Hematopoietic multipotent progenitor cell treated with erythropoietin and hydrocortisone succinate and interleukin-3 and kit ligand, for 17 days (in vitro differentiated cells): ENCODE results near the gene TCEA2.

ENCODE experiments used
- DNase-seq: peaks from one replicate; pipeline ENCODE4 v3.0.0-alpha.2; 2015; ENCODE audit warnings: low spot score

Gene TCEA2

GRCh38 chr20:64095455-64095854, 32.5 kb downstream of the TCEA2 start:
- no peak for DNase-seq

GRCh38 chr20:64095927-64096326, 32.9 kb downstream of the TCEA2 start:
- no peak for DNase-seq

- no peak for DNase-seq
These were observed 33.5 kb downstream of the TCEA2 start for GRCh38 chr20:64096535-64096934.

GRCh38 chr20:64098471-64099013, 35.5 kb downstream of the TCEA2 start:
- DNase-seq = no peak

GRCh38 chr20:64099086-64099786, 36.2 kb downstream of the TCEA2 start:
- no peak for DNase-seq

- no peak for DNase-seq
These were observed 37.0 kb downstream of the TCEA2 start for GRCh38 chr20:64099880-64100565.

- DNase-seq = no peak
These were observed 37.5 kb downstream of the TCEA2 start for GRCh38 chr20:64100566-64100888.

- no peak for DNase-seq
These were observed 38.1 kb downstream of the TCEA2 start for GRCh38 chr20:64100946-64101688.

GRCh38 chr20:64101731-64102621, 39.0 kb downstream of the TCEA2 start:
- no peak for DNase-seq

GRCh38 chr20:64102647-64103354, 39.8 kb downstream of the TCEA2 start:
- no peak for DNase-seq

- no peak for DNase-seq
These were observed 41.1 kb downstream of the TCEA2 start for GRCh38 chr20:64103871-64104666.

- no peak for DNase-seq
These were observed 41.9 kb downstream of the TCEA2 start for GRCh38 chr20:64104667-64105451.

- no peak for DNase-seq
These were observed 42.9 kb downstream of the TCEA2 start for GRCh38 chr20:64105846-64106434.

- DNase-seq = no peak
These were observed 43.5 kb downstream of the TCEA2 start for GRCh38 chr20:64106435-64106961.

- DNase-seq = no peak
These were observed 44.2 kb downstream of the TCEA2 start, which contains the start of gene NPBWR2 for GRCh38 chr20:64106981-64107735. Gene NPBWR2 (minus strand): TSS chr20:64107565. CDS start chr20:64106831, 734 bp downstream.

- no peak for DNase-seq
These were observed 44.9 kb downstream of the TCEA2 start for GRCh38 chr20:64107736-64108457.
